Sigmoid colon (tissue), 7 donors: ENCODE data around the gene MAD1L1. TPM values are rescaled to one million over a fixed set of nuclear protein-coding genes. Genes with fewer than 3 reads are reported as not detected.

Experiments
- DNase-seq: peaks from one replicate; pipeline ENCODE4 v3.0.0-alpha.2; 2019
- H3K27ac ChIP-seq, 4 donors: fragments of 200-600 bp; sonication (generic); one replicate each; pipeline ENCODE4 v1.5.1; 2016 to 2019; ENCODE audit warnings: mild to moderate bottlenecking in 1 of 4
- H3K27me3 ChIP-seq, 3 donors: fragments of 200-600 bp; sonication (generic); one replicate each; pipeline ENCODE4 v1.5.1; 2019; ENCODE audit warnings: mild to moderate bottlenecking in 1 of 3
- H3K36me3 ChIP-seq, 4 donors: fragments of 200-600 bp; sonication (generic); one replicate each; pipeline ENCODE4 v1.5.1; 2016 to 2019
- H3K4me1 ChIP-seq, 4 donors: fragments of 200-600 bp; sonication (generic); one replicate each; pipeline ENCODE4 v1.5.1; 2017 to 2019
- H3K4me3 ChIP-seq, 4 donors: fragments of 200-600 bp; sonication (generic); one replicate each; pipeline ENCODE4 v1.5.1; 2017 to 2019; ENCODE audit warnings: mild to moderate bottlenecking in 2 of 4, moderate library complexity in 1 of 4
- H3K9me3 ChIP-seq, 4 donors: fragments of 200-600 bp in 3 of 4; sonication (generic) in 3 of 4; one replicate each; pipeline versions ENCODE4 v1.5.1 to v1.6.1; 2013 to 2019
- CTCF ChIP-seq, 4 experiments: fragments of 450-650 bp in 3 of 4; fragments of 200-600 bp in 1 of 4; IDR thresholded peaks; one replicate each; pipeline ENCODE4 v1.5.1; 2016 to 2019; ENCODE audit warnings: antibody characterized with exemption in 4 of 4, mild to moderate bottlenecking in 3 of 4, moderate library complexity in 2 of 4
- EP300 ChIP-seq, 4 donors: sonication (generic); formaldehyde crosslinking; IDR thresholded peaks; one replicate each; pipeline ENCODE4 v1.6.1; 2017; ENCODE audit warnings: antibody characterized with exemption in 4 of 4
- POLR2A ChIP-seq, 2 donors: fragments of 450-650 bp; IDR thresholded peaks; one replicate each; pipeline ENCODE4 v1.6.1; 2016; ENCODE audit warnings: antibody characterized with exemption in 2 of 2, mild to moderate bottlenecking in 2 of 2, moderate library complexity in 2 of 2
- POLR2AphosphoS5 ChIP-seq, 4 donors: sonication (generic); formaldehyde crosslinking; IDR thresholded peaks; one replicate each; pipeline ENCODE4 v1.6.1; 2017; ENCODE audit warnings: antibody characterized with exemption in 4 of 4
- WGBS, 2 donors: extraction: QIAGEN DNeasy Blood & Tissue Kit; methylation state at CpG; one replicate each; pipeline ENCODE4 v1.1.7; 2013; 5-methylcytosine and 5-hydroxymethylcytosine counted together
- intact Hi-C: fragments of 100-400 bp; cut with DNase I; formaldehyde crosslinking; loops from one replicate; pipeline ENCODE4 v1.15.1; 2023
- polyA plus RNA-seq, 3 donors: library from polyadenylated mRNA; stranded (reverse); fragments of 200-250 nt; gene quantifications; one replicate each; pipeline ENCODE4 v1.2.3, GENCODE V29; 2013
- total RNA-seq, 4 donors: library from RNA; depleted of rRNA; stranded (reverse); fragments of >200 nt; gene quantifications; one replicate each; pipeline ENCODE4 v1.1.0, GENCODE V29; 2016
- donor health status: healthy with polysubstance abuse.
- donor health status: Bipolar disorder and iron deficiency.
- donor health status: healthy.

The MAD1L1 gene
- total and polyA plus RNA-seq, 7 donors = 10.2 to 38.4 (median 20.6) TPM

DNA sequence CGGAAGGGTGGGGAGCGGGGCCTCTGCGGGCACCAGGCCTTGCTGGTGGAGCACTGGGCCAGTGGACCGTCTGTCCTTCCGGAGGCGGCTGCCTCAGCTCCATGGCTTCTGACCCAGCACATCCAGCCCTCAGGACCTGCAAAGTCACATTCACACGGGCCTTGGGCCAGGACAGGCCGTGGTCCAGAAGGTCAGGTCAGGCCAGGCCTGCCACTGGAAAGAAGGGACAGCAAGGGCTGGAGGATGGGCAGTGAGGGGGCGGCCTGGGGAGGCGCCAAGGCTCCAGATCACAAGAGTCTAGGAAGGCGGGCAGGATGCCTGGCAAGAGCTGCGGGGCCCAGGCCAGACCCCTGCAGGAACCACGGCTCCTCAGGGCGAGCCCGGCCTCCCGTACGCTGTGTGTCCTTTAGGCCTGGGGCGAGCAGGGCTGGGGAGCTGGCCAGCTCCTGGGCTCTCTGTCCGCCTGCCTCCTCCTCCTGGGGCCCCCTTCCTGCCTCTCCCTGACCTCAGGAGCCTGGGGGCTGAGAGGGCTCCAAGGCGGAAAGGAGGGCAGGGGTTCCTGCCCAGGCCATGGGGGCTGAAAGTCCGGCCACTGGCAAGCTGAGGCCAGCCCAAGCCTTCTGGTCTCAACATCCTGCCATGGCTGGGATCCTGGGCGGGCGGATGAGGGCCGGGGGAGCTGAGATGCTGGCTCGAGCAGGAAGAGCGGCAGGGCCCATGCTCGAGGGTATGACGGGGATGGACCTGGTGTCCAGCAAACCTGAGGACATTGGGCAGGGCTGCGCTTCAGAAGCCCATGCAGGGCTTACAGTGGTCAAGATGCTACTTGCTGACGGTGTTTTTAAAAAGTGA is 336.9 kb downstream of the MAD1L1 start:
- DNase-seq = no peak
- TF ChIP-seq CTCF (IDR thresholded peaks at IDR 0.05) = no peak
- TF ChIP-seq POLR2AphosphoS5 (IDR thresholded peaks at IDR 0.05) = no peak
- TF ChIP-seq POLR2A (IDR thresholded peaks at IDR 0.05) = no peak
- no peak for TF ChIP-seq EP300 (IDR thresholded peaks at IDR 0.05)
- Histone ChIP-seq H3K27me3 (no peaks in the 10 kb centered on the region), H3K9me3 (no peaks in the 10 kb centered on the region), H3K27ac (no peak overlapping the region), H3K36me3 (peaks cover 0 to 15% (median 2%) of the 10 kb centered on the region in 4 donors), H3K4me3 (no peak overlapping the region), H3K4me1 (no peaks in the 10 kb centered on the region)
- WGBS, 2 donors = 92 to 95% methylated on average over 30 of the region's 30 CpGs
- intact Hi-C loops = no loop called here

- no peaks in the 10 kb centered on the region for H3K9me3 ChIP-seq
- no peak overlapping the region for H3K4me3 ChIP-seq
- WGBS, 2 donors = 89 to 95% methylated on average over 15 of the region's 15 CpGs
- DNase-seq = no peak
- no peak for TF ChIP-seq POLR2AphosphoS5 (IDR thresholded peaks at IDR 0.05)
- TF ChIP-seq EP300 (IDR thresholded peaks at IDR 0.05) = no peak
- no peak for TF ChIP-seq CTCF (IDR thresholded peaks at IDR 0.05)
- TF ChIP-seq POLR2A (IDR thresholded peaks at IDR 0.05) = no peak
- peaks cover 0 to 15% (median 2%) of the 10 kb centered on the region in 4 donors for H3K36me3 ChIP-seq
- no peaks in the 10 kb centered on the region for H3K27me3 ChIP-seq
- H3K4me1 ChIP-seq = no peaks in the 10 kb centered on the region
- H3K27ac ChIP-seq = no peak overlapping the region
- intact Hi-C loops = no loop called here
Measured at GRCh38 chr7:1894906-1895663, 337.7 kb downstream of the MAD1L1 start.

- no peaks in the 10 kb centered on the region for H3K27me3 ChIP-seq
- 95 to 97% methylated on average over 9 of the region's 9 CpGs for WGBS, 2 donors
- no peaks in the 10 kb centered on the region for H3K9me3 ChIP-seq
- H3K4me1 ChIP-seq = no peaks in the 10 kb centered on the region
- TF ChIP-seq POLR2A (IDR thresholded peaks at IDR 0.05) (no peak), CTCF (IDR thresholded peaks at IDR 0.05) (no peak)
- no peak for DNase-seq
- H3K4me3 ChIP-seq = no peak overlapping the region
- H3K27ac ChIP-seq = no peak overlapping the region
- H3K36me3 ChIP-seq = peaks cover 0 to 15% (median 2%) of the 10 kb centered on the region in 4 donors
- intact Hi-C loops = no loop called here
Measured at GRCh38 chr7:1894313-1894900, 338.3 kb downstream of the MAD1L1 start.

DNA sequence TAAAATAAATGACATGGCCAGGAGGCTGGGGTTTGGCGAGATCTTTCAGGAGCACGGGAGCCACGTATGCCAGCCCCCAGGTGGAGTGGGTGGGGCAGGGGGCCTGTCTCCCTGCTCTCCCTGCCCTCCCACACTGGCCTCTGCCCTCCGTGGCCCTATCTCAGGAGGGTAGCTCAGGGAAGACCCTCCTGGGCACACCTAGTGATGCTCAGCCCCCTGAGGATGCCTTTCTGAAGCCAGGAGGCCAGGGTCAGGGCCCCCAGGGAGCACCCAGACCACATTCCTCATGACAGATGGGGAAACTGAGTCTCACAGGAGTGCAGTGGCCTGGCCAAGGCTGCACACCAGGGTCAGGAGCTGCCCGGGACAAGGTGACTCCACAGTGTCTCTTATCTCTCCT is 339.3 kb downstream of the MAD1L1 start:
- intact Hi-C loops = no loop called here
- Histone ChIP-seq H3K4me3 (no peak overlapping the region), H3K4me1 (no peaks in the 10 kb centered on the region), H3K36me3 (peaks cover 0 to 18% (median 2%) of the 10 kb centered on the region in 4 donors), H3K9me3 (no peaks in the 10 kb centered on the region), H3K27me3 (no peaks in the 10 kb centered on the region), H3K27ac (no peak overlapping the region)
- 90 to 95% methylated on average over 5 of the region's 5 CpGs for WGBS, 2 donors
- DNase-seq = no peak
- TF ChIP-seq EP300 (IDR thresholded peaks at IDR 0.05) (no peak), CTCF (IDR thresholded peaks at IDR 0.05) (no peak), POLR2AphosphoS5 (IDR thresholded peaks at IDR 0.05) (no peak), POLR2A (IDR thresholded peaks at IDR 0.05) (no peak)
